Stomach (tissue), 4 donors: ENCODE data around the gene OTUD1.

Experiments
- CTCF ChIP-seq, 7 experiments: fragments of 450-650 bp in 4 of 7; fragments of 200-600 bp in 3 of 7; sonication (generic) in 3 of 7; IDR thresholded peaks; one replicate each; pipeline ENCODE4 v1.5.1; 2016 to 2019; ENCODE audit warnings: antibody characterized with exemption in 7 of 7, control low read depth in 2 of 7, mild to moderate bottlenecking in 1 of 7
- EP300 ChIP-seq: sonication (generic); formaldehyde crosslinking; IDR thresholded peaks from one replicate; pipeline ENCODE4 v1.6.1; 2017; ENCODE audit warnings: antibody characterized with exemption
- POLR2A ChIP-seq, 4 donors: fragments of 450-650 bp; IDR thresholded peaks; one replicate each; pipeline ENCODE4 v1.6.1; 2016; ENCODE audit warnings: antibody characterized with exemption in 4 of 4, control low read depth in 2 of 4, mild to moderate bottlenecking in 1 of 4, moderate library complexity in 1 of 4
- POLR2AphosphoS5 ChIP-seq, 3 donors: sonication (generic); formaldehyde crosslinking; IDR thresholded peaks; one replicate each; pipeline ENCODE4 v1.6.1; 2016; ENCODE audit warnings: antibody characterized with exemption in 3 of 3

GRCh38 chr10:23399701-23400144 is 39.2 kb upstream of the OTUD1 start:
- TF ChIP-seq CTCF (IDR thresholded peaks at IDR 0.05) (no peak), POLR2A (IDR thresholded peaks at IDR 0.05) (no peak), EP300 (no peak), POLR2AphosphoS5 (IDR thresholded peaks at IDR 0.05) (peak in 2 of 3 donors; percentile 66 to 73)
